A673 (cell line): Measurements from ENCODE around the gene KCNAB3.

Experiments
- EZH2 ChIP-seq: fragments of 200-600 bp; sonication (generic); IDR thresholded peaks from 2 replicates; pipeline ENCODE4 v1.6.1; 2017; ENCODE audit warnings: borderline replicate concordance, low read depth, mild to moderate bottlenecking, mixed read lengths, antibody characterized with exemption, low read length; ENCODE audit not compliant: poor library complexity, severe bottlenecking
- TF ChIP-seq, protein P1 (sequence below): fragments of 300-800, 200-600 bp; sonication (generic); conservative IDR thresholded peaks from 2 replicates; pipeline ENCODE4 v1.5.1; 2017; ENCODE audit warnings: low read depth, mild to moderate bottlenecking, antibody characterized with exemption, low read length, moderate library complexity, mixed read lengths

GRCh38 chr17:7946441-7946840 is 16.8 kb upstream of the KCNAB3 start:
- TF ChIP-seq EZH2 = no peak
- TF ChIP-seq, protein P1, sequence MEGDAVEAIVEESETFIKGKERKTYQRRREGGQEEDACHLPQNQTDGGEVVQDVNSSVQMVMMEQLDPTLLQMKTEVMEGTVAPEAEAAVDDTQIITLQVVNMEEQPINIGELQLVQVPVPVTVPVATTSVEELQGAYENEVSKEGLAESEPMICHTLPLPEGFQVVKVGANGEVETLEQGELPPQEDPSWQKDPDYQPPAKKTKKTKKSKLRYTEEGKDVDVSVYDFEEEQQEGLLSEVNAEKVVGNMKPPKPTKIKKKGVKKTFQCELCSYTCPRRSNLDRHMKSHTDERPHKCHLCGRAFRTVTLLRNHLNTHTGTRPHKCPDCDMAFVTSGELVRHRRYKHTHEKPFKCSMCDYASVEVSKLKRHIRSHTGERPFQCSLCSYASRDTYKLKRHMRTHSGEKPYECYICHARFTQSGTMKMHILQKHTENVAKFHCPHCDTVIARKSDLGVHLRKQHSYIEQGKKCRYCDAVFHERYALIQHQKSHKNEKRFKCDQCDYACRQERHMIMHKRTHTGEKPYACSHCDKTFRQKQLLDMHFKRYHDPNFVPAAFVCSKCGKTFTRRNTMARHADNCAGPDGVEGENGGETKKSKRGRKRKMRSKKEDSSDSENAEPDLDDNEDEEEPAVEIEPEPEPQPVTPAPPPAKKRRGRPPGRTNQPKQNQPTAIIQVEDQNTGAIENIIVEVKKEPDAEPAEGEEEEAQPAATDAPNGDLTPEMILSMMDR = no peak
